Placental epithelial cell (primary cell): ENCODE data around the gene PPP6R2. TPM values are rescaled to one million over a fixed set of nuclear protein-coding genes. Genes with fewer than 3 reads are reported as not detected.

Experiments
- total RNA-seq: library from RNA; depleted of rRNA; stranded (reverse); fragments of >200 nt; gene quantifications from 2 replicates; pipeline ENCODE4 v1.2.3, GENCODE V29; 2012

PPP6R2 gene
- 64.7 and 65.6 TPM in 2 replicates for total RNA-seq

GRCh38 chr22:50342651-50343540 is at the start of gene PPP6R2:
TSS of gene PPP6R2 (plus strand) at chr22:50343327. CDS start at chr22:50393909, 50,582 bp downstream.

GRCh38 chr22:50306753-50307749 is 36.1 kb upstream of the PPP6R2 start, which contains the start of gene PLXNB2:
TSS of gene PLXNB2 (minus strand) at chr22:50307646. CDS start at chr22:50290584, 17,062 bp downstream.

GRCh38 chr22:50326956-50327710 is 16.0 kb upstream of the PPP6R2 start, which contains the start of gene DENND6B:
TSS of gene DENND6B (minus strand) at chr22:50327012. CDS start at chr22:50326988, 24 bp downstream.

GRCh38 chr22:50474710-50475651 is 131.9 kb downstream of the PPP6R2 start, which contains the start of gene SBF1:
TSS of gene SBF1 (minus strand) at chr22:50475035. CDS start at chr22:50474840, 195 bp downstream.

GRCh38 chr22:50481440-50482106 is 138.4 kb downstream of the PPP6R2 start, which contains the start of gene ADM2:
TSS of gene ADM2 (plus strand) at chr22:50481543. CDS start at chr22:50481848, 305 bp downstream.

GRCh38 chr22:50486561-50487289 is 143.6 kb downstream of the PPP6R2 start, which contains the start of gene MIOX:
TSS of gene MIOX (plus strand) at chr22:50486859. CDS start at chr22:50486898, 39 bp downstream.

Other genes starting within 250 kb of the PPP6R2 start
- under 0.01 and 0.22 TPM in 2 replicates for gene PANX2, start 172.6 kb upstream of the PPP6R2 start, total RNA-seq
- gene TRABD, start 157.4 kb upstream of the PPP6R2 start, total RNA-seq: 34.2 and 42.7 TPM in 2 replicates
- gene SELENOO, start 142.3 kb upstream of the PPP6R2 start, total RNA-seq: 20.4 and 26.8 TPM in 2 replicates
- 34.5 and 44.2 TPM in 2 replicates for gene TUBGCP6, start 98.3 kb upstream of the PPP6R2 start, total RNA-seq
- 28.7 and 34.9 TPM in 2 replicates for gene HDAC10, start 92.1 kb upstream of the PPP6R2 start, total RNA-seq
- 3.4 and 7.9 TPM in 2 replicates for gene MAPK12, start 81.6 kb upstream of the PPP6R2 start, total RNA-seq
- 2.3 and 2.7 TPM in 2 replicates for gene MAPK11, start 72.9 kb upstream of the PPP6R2 start, total RNA-seq
- gene PLXNB2, start 35.7 kb upstream of the PPP6R2 start, total RNA-seq: 146 and 180 TPM in 2 replicates
- 2.6 and 6.3 TPM in 2 replicates for gene DENND6B, start 16.3 kb upstream of the PPP6R2 start, total RNA-seq
- 82.1 and 112 TPM in 2 replicates for gene SBF1, start 131.7 kb downstream of the PPP6R2 start, total RNA-seq
- gene ADM2, start 138.2 kb downstream of the PPP6R2 start, total RNA-seq: 0.79 and 2.1 TPM in 2 replicates
- gene MIOX, start 143.5 kb downstream of the PPP6R2 start, total RNA-seq: not detected in 2 replicates
- gene LMF2, start 164.4 kb downstream of the PPP6R2 start, total RNA-seq: 53.4 and 78.2 TPM in 2 replicates
- gene NCAPH2, start 164.9 kb downstream of the PPP6R2 start, total RNA-seq: 30.2 and 39.6 TPM in 2 replicates
- 2.4 and 3.3 TPM in 2 replicates for gene SCO2, start 182.3 kb downstream of the PPP6R2 start, total RNA-seq
- gene TYMP, start 186.7 kb downstream of the PPP6R2 start, total RNA-seq: 27.8 and 100 TPM in 2 replicates
- 0.11 and 0.79 TPM in 2 replicates for gene KLHDC7B, start 202.6 kb downstream of the PPP6R2 start, total RNA-seq
- 0.79 TPM in 1 of 2 replicates, not detected in the other for gene SYCE3, start 219.6 kb downstream of the PPP6R2 start, total RNA-seq
- 1.7 and 3.9 TPM in 2 replicates for gene CPT1B, start 235.1 kb downstream of the PPP6R2 start, total RNA-seq
- 34.7 and 41.6 TPM in 2 replicates for gene CHKB, start 239.5 kb downstream of the PPP6R2 start, total RNA-seq